ENCODE results near the gene GAL3ST1. TPM values are rescaled to one million over a fixed set of nuclear protein-coding genes. Genes with fewer than 3 reads are reported as not detected.
"Not testable (repeated sequence)": the region's sequence is repeated elsewhere in the genome, so short reads cannot be mapped to it uniquely, and the experiment has no call there.

GAL3ST1 gene
- total RNA-seq, 4 donors from 2014 or later: 5.6 to 24.2 (median 8.7) TPM

DNA sequence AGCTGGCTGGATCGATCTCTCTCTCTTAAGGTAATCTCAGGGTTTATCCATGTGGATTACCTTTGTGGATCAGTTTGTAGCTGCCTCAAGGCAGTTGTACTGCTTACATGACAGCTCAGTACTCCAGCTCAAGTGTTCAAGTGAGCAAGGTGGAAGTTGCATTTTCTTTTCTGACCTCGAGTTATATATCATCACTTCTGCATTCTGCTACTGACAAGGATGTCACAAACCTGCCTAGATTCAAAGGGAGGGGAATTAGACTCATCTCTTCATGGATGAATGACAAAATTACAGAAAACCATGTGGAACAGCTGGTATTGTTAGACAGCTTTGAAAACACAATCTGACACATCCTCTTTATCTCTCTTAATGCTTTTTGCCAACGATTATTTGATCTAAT, 26.5 kb upstream of the GAL3ST1 start:
- Histone ChIP-seq H3K4me1 (peaks cover 6 to 42% (median 18%) of the 10 kb centered on the region in 4 donors), H3K4me3 (no peak overlapping the region), H3K9me3 (no peaks in the 10 kb centered on the region), H3K27ac (no peak overlapping the region), H3K27me3 (no peaks in the 10 kb centered on the region), H3K36me3 (no peaks in the 10 kb centered on the region)
- in situ Hi-C loops (cut with MboI; ENCODE audit: low pct_ligation_motif_present in 1 of 4, low pct_unique_long_range_greater_than_20kb in 1 of 4, low sequenced_read_pairs in 3 of 4) (no loop called here), intact Hi-C loops (cut with DNase I; ENCODE audit: low total_unique reads) (no loop called here)
- WGBS, 2 donors (ENCODE audit: low coverage in 1 of 2): 36 to 52% methylated on average over 3 of the region's 3 CpGs
- TF ChIP-seq EP300 (IDR thresholded peaks at IDR 0.05; ENCODE audit: low read depth) (no peak), POLR2A (IDR thresholded peaks at IDR 0.05) (no peak), POLR2AphosphoS5 (IDR thresholded peaks at IDR 0.05) (no peak)
- TF ChIP-seq, protein P1, sequence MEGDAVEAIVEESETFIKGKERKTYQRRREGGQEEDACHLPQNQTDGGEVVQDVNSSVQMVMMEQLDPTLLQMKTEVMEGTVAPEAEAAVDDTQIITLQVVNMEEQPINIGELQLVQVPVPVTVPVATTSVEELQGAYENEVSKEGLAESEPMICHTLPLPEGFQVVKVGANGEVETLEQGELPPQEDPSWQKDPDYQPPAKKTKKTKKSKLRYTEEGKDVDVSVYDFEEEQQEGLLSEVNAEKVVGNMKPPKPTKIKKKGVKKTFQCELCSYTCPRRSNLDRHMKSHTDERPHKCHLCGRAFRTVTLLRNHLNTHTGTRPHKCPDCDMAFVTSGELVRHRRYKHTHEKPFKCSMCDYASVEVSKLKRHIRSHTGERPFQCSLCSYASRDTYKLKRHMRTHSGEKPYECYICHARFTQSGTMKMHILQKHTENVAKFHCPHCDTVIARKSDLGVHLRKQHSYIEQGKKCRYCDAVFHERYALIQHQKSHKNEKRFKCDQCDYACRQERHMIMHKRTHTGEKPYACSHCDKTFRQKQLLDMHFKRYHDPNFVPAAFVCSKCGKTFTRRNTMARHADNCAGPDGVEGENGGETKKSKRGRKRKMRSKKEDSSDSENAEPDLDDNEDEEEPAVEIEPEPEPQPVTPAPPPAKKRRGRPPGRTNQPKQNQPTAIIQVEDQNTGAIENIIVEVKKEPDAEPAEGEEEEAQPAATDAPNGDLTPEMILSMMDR (IDR thresholded peaks at IDR 0.05): no peak
- DNase-seq: no peak

- no peak overlapping the region for H3K4me3 ChIP-seq
- peaks cover 0 to 23% (median 11%) of the 10 kb centered on the region in 4 donors for H3K4me1 ChIP-seq
- H3K36me3 ChIP-seq: no peaks in the 10 kb centered on the region
- 88% methylated on average over 3 of the region's 3 CpGs; no CpG with 5 or more reads in 1 of the 2 donors for WGBS, 2 donors (ENCODE audit: low coverage in 1 of 2)
- in situ Hi-C loops (cut with MboI; ENCODE audit: low pct_ligation_motif_present in 1 of 4, low pct_unique_long_range_greater_than_20kb in 1 of 4, low sequenced_read_pairs in 3 of 4) (no loop called here), intact Hi-C loops (cut with DNase I; ENCODE audit: low total_unique reads) (no loop called here)
- H3K9me3 ChIP-seq: no peaks in the 10 kb centered on the region
- no peaks in the 10 kb centered on the region for H3K27me3 ChIP-seq
- no peak for TF ChIP-seq POLR2AphosphoS5 (IDR thresholded peaks at IDR 0.05)
- TF ChIP-seq EP300 (IDR thresholded peaks at IDR 0.05; ENCODE audit: low read depth): no peak
- TF ChIP-seq, protein P1 (IDR thresholded peaks at IDR 0.05): no peak
- no peak for TF ChIP-seq POLR2A (IDR thresholded peaks at IDR 0.05)
- no peak overlapping the region for H3K27ac ChIP-seq
- DNase-seq: no peak
Observed at GRCh38 chr22:30598986-30599385, 24.5 kb upstream of the GAL3ST1 start.

GRCh38 chr22:30596886-30597285, 22.4 kb upstream of the GAL3ST1 start:
- H3K36me3 ChIP-seq: no peaks in the 10 kb centered on the region
- H3K4me3 ChIP-seq: no peak overlapping the region
- no peaks in the 10 kb centered on the region for H3K27me3 ChIP-seq
- DNase-seq: no peak
- in situ Hi-C loops (cut with MboI; ENCODE audit: low pct_ligation_motif_present in 1 of 4, low pct_unique_long_range_greater_than_20kb in 1 of 4, low sequenced_read_pairs in 3 of 4): no loop called here
- TF ChIP-seq EP300 (IDR thresholded peaks at IDR 0.05; ENCODE audit: low read depth): no peak
- TF ChIP-seq POLR2AphosphoS5 (IDR thresholded peaks at IDR 0.05): no peak
- no peak for TF ChIP-seq POLR2A (IDR thresholded peaks at IDR 0.05)
- TF ChIP-seq, protein P1 (IDR thresholded peaks at IDR 0.05): no peak
- no peaks in the 10 kb centered on the region for H3K9me3 ChIP-seq
- peaks cover 0 to 10% (median 8%) of the 10 kb centered on the region in 4 donors for H3K4me1 ChIP-seq
- H3K27ac ChIP-seq: no peak overlapping the region
- 97% methylated on average over 28 of the region's 29 CpGs; no CpG with 5 or more reads in 1 of the 2 donors for WGBS, 2 donors (ENCODE audit: low coverage in 1 of 2)
- intact Hi-C loops (cut with DNase I; ENCODE audit: low total_unique reads): no loop called here

DNA sequence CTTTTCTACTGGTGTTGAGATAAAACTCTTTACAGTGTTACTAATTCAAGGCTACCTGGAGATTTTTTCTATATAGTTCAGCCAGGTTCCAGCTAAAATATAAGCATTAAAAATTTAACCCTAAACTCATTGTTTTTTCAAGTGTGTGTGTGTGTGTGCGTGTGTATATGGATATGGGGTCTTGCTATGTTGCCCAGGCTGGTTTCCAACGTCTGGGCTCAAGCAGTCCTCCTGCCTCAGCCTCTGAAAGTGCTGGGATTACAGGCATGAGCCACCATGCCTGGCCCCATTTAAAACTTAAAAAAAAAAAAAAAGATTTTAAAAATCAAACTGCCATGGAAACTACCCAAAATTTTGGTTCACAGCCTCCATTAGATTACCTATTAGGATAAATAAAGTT, 21.7 kb upstream of the GAL3ST1 start:
- no peaks in the 10 kb centered on the region for H3K9me3 ChIP-seq
- H3K27ac ChIP-seq: no peak overlapping the region
- no peaks in the 10 kb centered on the region for H3K36me3 ChIP-seq
- peaks cover 0 to 4% (median 2%) of the 10 kb centered on the region in 4 donors for H3K4me1 ChIP-seq
- no peak for DNase-seq
- intact Hi-C loops (cut with DNase I; ENCODE audit: low total_unique reads) (no loop called here), in situ Hi-C loops (cut with MboI; ENCODE audit: low pct_ligation_motif_present in 1 of 4, low pct_unique_long_range_greater_than_20kb in 1 of 4, low sequenced_read_pairs in 3 of 4) (no loop called here)
- H3K4me3 ChIP-seq: no peak overlapping the region
- no peak for TF ChIP-seq EP300 (IDR thresholded peaks at IDR 0.05; ENCODE audit: low read depth)
- H3K27me3 ChIP-seq: no peaks in the 10 kb centered on the region
- 56 to 57% methylated on average over 2 of the region's 2 CpGs for WGBS, 2 donors (ENCODE audit: low coverage in 1 of 2)

DNA sequence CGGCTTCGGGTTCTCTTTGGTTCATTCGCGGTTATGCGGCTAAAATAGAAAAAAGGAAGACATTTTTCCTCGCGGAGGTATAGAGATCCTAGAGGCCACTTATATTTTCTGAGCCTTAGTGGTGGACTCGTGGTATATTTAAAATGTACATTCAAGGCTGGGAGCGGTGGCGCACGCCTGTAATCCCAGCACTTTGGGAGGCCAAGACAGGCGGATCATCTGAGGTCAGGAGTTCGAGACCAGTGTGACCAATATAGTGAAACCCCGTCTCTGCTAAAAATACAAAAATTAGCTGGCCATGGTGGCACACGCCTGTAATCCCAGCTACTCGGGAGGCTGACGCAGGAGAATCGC, 17.9 kb upstream of the GAL3ST1 start:
- intact Hi-C loops (cut with DNase I; ENCODE audit: low total_unique reads); H3K27me3 ChIP-seq; in situ Hi-C loops (cut with MboI; ENCODE audit: low pct_ligation_motif_present in 1 of 4, low pct_unique_long_range_greater_than_20kb in 1 of 4, low sequenced_read_pairs in 3 of 4); H3K9me3 ChIP-seq; DNase-seq: not testable (repeated sequence)
- Histone ChIP-seq H3K36me3 (peaks cover 0 to 16% (median 8%) of the 10 kb centered on the region in 4 donors), H3K4me1 (peaks cover 0 to 13% (median 10%) of the 10 kb centered on the region in 4 donors), H3K4me3 (peak overlapping the region in 3 of 4 donors; percentile 61 to 92 (median 70)), H3K27ac (peak overlapping the region; percentile 70 to 82 (median 78))
- 24% methylated on average over 18 of the region's 18 CpGs; no CpG with 5 or more reads in 1 of the 2 donors for WGBS, 2 donors (ENCODE audit: low coverage in 1 of 2)

Measured in transverse colon (tissue), 4 donors.